GM13977 (cell line): ENCODE results near the gene ABHD12.
A peak's percentile ranks its signal among the peaks of the same experiment; 100 is the strongest.

Source experiments
- DNase-seq: peaks from one replicate; pipeline ENCODE4 v3.0.0; 2012; ENCODE audit warnings: low spot score
- CTCF ChIP-seq: IDR thresholded peaks from 2 replicates; pipeline ENCODE4 v1.5.1; 2012; ENCODE audit warnings: mild to moderate bottlenecking, control low read depth; ENCODE audit not compliant: insufficient read depth; ENCODE audit errors: extremely low read depth, missing control alignments
- in situ Hi-C: fragments of 300-500 bp; cut with MboI; formaldehyde crosslinking; loops from one replicate; pipeline ENCODE4 v1.12.0; 2022; ENCODE audit warnings: low sequenced_read_pairs, low pct_unique_long_range_greater_than_20kb, mixed read lengths, inconsistent platforms; ENCODE audit not compliant: unreplicated experiment

ABHD12 gene

GRCh38 chr20:25308671-25309394, 81.8 kb downstream of the ABHD12 start:
- DNase-seq: peak; percentile 21
- no peak for TF ChIP-seq CTCF
- in situ Hi-C loops: no loop called here

GRCh38 chr20:25308083-25308491, 82.5 kb downstream of the ABHD12 start:
- no peak for DNase-seq
- TF ChIP-seq CTCF: no peak
- in situ Hi-C loops: no loop called here

GRCh38 chr20:25306991-25307903, 83.4 kb downstream of the ABHD12 start:
- no peak for TF ChIP-seq CTCF
- in situ Hi-C loops: no loop called here
- no peak for DNase-seq

GRCh38 chr20:25304025-25304549, 86.5 kb downstream of the ABHD12 start:
- TF ChIP-seq CTCF: no peak
- in situ Hi-C loops: no loop called here

GRCh38 chr20:25303292-25304024, 87.2 kb downstream of the ABHD12 start:
- no peak for TF ChIP-seq CTCF

More at GRCh38 chr20:25304025-25304549, 86.5 kb downstream of the ABHD12 start:
- DNase-seq: peak; percentile 36

GRCh38 chr20:25302596-25302995, 88.0 kb downstream of the ABHD12 start:
- in situ Hi-C loops: no loop called here
- no peak for DNase-seq
- no peak for TF ChIP-seq CTCF

More at GRCh38 chr20:25303292-25304024, 87.2 kb downstream of the ABHD12 start:
- DNase-seq: peak; percentile 13
- in situ Hi-C loops: no loop called here
